Gastrocnemius medialis (tissue), 4 donors: ENCODE results near the gene ARHGAP6. TPM values are rescaled to one million over a fixed set of nuclear protein-coding genes. Genes with fewer than 3 reads are reported as not detected.

Experiments used
- ATAC-seq, 2 donors: fragments of 150-250 bp; one replicate each; pipeline ENCODE4 v1.9.1; 2016
- DNase-seq, 2 donors: peaks; one replicate each; pipeline ENCODE4 v3.0.0-alpha.2; 2019
- H3K27ac ChIP-seq, 4 donors: fragments of 200-600 bp; sonication (generic); 1 replicate in 1 of 4; 2 replicates in 3 of 4; pipeline ENCODE4 v1.5.1; 2016 to 2018; ENCODE audit warnings: mild to moderate bottlenecking in 2 of 4, moderate library complexity in 1 of 4
- H3K27me3 ChIP-seq, 3 donors: fragments of 200-600 bp; sonication (generic) in 2 of 3; 1 replicate in 1 of 3; 2 replicates in 2 of 3; pipeline versions ENCODE4 v1.5.1 to v1.6.0; 2016 to 2019; ENCODE audit warnings: mild to moderate bottlenecking in 1 of 3, moderate library complexity in 1 of 3
- H3K36me3 ChIP-seq, 2 donors: fragments of 200-600 bp; sonication (generic) in 1 of 2; one replicate each; pipeline ENCODE4 v1.5.1; 2017 to 2018
- H3K4me1 ChIP-seq, 2 donors: fragments of 200-600 bp; sonication (generic) in 1 of 2; one replicate each; pipeline ENCODE4 v1.5.1; 2016 to 2017; ENCODE audit warnings: mild to moderate bottlenecking in 2 of 2
- H3K4me3 ChIP-seq, 4 donors: fragments of 200-600 bp; sonication (generic) in 3 of 4; 1 replicate in 1 of 4; 2 replicates in 3 of 4; pipeline ENCODE4 v1.5.1; 2016 to 2019; ENCODE audit warnings: mild to moderate bottlenecking in 2 of 4
- H3K9me3 ChIP-seq, 3 donors: fragments of 200-600 bp; sonication (generic) in 2 of 3; 1 replicate in 1 of 3; 2 replicates in 2 of 3; pipeline ENCODE4 v1.5.1; 2016 to 2019
- POLR2A ChIP-seq, 2 donors: fragments of 450-650 bp; IDR thresholded peaks; one replicate each; pipeline ENCODE4 v1.6.1; 2017; ENCODE audit warnings: antibody characterized with exemption in 2 of 2, mild to moderate bottlenecking in 2 of 2, moderate library complexity in 2 of 2
- in situ Hi-C, 4 donors: fragments of 200-750 bp; cut with MboI; loops; one replicate each; pipeline versions ENCODE4 v1.15.0 to v1.8.0; 2017; ENCODE audit warnings: low sequenced_read_pairs in 4 of 4
- intact Hi-C: fragments of 100-400 bp; cut with DNase I; formaldehyde crosslinking; loops from one replicate; pipeline ENCODE4 v1.15.1; 2023; ENCODE audit warnings: low total_unique reads
- total RNA-seq, 4 donors: library from RNA; depleted of rRNA; stranded (reverse); fragments of >200 nt; gene quantifications; one replicate each; pipeline versions ENCODE4 v1.1.0 to v1.2.3, GENCODE V29; 2016
- TF ChIP-seq, protein P1 (sequence below), 5 experiments: fragments of 450-650 bp in 3 of 5; fragments of 200-600 bp in 2 of 5; sonication (generic) in 2 of 5; IDR thresholded peaks in 4 of 5; conservative IDR thresholded peaks in 1 of 5; 1 replicate in 4 of 5; 2 replicates in 1 of 5; pipeline ENCODE4 v1.5.1; 2016 to 2019; ENCODE audit warnings: antibody characterized with exemption in 5 of 5, mild to moderate bottlenecking in 3 of 5, moderate library complexity in 3 of 5

Gene ARHGAP6
- total RNA-seq, 4 donors from 2014 or later, result 10.7 to 18.0 (median 14.9) TPM

DNA sequence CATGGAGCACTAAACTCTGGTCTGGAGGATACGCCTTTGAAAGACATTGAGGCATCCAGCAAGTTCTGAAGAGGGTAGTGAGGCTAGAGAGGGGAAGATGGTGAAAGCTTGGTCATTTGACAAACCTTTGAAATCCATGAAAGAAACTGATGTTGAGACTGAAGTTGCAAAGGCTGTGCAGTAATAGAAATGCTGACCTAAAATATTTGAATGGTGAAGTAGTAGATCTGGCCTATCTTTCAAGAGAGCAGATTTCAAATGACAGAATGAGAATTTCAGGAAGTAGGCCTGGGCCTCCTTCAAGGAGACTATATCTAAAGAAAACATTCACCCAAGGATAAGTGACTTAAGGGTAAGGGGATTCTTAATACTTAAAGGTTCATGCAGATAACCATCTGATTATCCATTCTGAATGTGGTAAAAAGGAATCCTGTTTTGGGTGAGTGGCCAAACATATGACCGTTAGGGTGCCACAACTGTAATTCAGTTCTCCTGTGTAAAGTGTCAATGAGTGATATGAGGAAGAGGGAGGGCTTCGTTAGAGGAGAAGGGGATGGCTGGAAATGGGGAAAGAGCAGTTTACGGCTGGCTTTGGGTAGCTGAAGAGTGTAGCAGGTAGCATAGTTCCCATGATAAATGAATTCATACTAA is 310.3 kb downstream of the ARHGAP6 start:
- Histone ChIP-seq H3K36me3 (no peaks in the 10 kb centered on the region), H3K4me3 (no peak overlapping the region), H3K27ac (no peak overlapping the region), H3K9me3 (no peaks in the 10 kb centered on the region), H3K4me1 (peaks cover 4 to 11% of the 10 kb centered on the region in 2 donors), H3K27me3 (no peaks in the 10 kb centered on the region)
- intact Hi-C loops, result no loop called here
- ATAC-seq (no peak), DNase-seq (no peak)
- in situ Hi-C loops, result no loop called here
- TF ChIP-seq, protein P1, sequence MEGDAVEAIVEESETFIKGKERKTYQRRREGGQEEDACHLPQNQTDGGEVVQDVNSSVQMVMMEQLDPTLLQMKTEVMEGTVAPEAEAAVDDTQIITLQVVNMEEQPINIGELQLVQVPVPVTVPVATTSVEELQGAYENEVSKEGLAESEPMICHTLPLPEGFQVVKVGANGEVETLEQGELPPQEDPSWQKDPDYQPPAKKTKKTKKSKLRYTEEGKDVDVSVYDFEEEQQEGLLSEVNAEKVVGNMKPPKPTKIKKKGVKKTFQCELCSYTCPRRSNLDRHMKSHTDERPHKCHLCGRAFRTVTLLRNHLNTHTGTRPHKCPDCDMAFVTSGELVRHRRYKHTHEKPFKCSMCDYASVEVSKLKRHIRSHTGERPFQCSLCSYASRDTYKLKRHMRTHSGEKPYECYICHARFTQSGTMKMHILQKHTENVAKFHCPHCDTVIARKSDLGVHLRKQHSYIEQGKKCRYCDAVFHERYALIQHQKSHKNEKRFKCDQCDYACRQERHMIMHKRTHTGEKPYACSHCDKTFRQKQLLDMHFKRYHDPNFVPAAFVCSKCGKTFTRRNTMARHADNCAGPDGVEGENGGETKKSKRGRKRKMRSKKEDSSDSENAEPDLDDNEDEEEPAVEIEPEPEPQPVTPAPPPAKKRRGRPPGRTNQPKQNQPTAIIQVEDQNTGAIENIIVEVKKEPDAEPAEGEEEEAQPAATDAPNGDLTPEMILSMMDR (IDR thresholded peaks at IDR 0.05 in 4 of 5, conservative IDR thresholded peaks at IDR 0.05 in 1 of 5), result no peak
- TF ChIP-seq POLR2A (IDR thresholded peaks at IDR 0.05), result no peak

DNA sequence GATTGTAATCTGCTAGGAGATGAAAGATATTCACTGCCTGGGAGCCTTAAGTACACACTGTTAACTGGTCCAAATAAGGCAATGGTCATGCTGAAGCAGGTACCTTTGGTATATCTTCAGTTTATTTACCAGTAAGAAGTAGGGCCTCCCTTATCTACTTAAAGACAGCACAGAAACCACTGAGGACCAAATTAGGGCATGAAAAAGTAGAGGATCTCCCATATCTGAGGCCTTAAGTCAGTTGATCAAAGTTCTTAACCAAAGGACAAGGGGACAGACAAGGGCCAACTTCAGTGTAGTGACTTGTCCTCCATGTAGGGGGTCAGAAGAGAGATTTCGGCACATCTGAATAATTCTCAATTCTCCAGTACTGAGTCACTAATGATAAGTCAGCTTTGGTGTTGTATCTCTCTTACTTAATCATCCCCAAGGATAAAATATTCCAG is 313.4 kb downstream of the ARHGAP6 start:
- H3K4me3 ChIP-seq, result no peak overlapping the region
- in situ Hi-C loops, result no loop called here
- intact Hi-C loops, result no loop called here
- TF ChIP-seq POLR2A (IDR thresholded peaks at IDR 0.05), result no peak
- TF ChIP-seq, protein P1 (IDR thresholded peaks at IDR 0.05 in 4 of 5, conservative IDR thresholded peaks at IDR 0.05 in 1 of 5), result no peak
- H3K27me3 ChIP-seq, result no peaks in the 10 kb centered on the region
- DNase-seq, result no peak
- peaks cover 4 to 11% of the 10 kb centered on the region in 2 donors for H3K4me1 ChIP-seq
- ATAC-seq, result peak in 1 of 2 donors; percentile 28
- H3K36me3 ChIP-seq, result no peaks in the 10 kb centered on the region
- peak overlapping the region; percentile 72 to 84 (median 80) for H3K27ac ChIP-seq
- H3K9me3 ChIP-seq, result no peaks in the 10 kb centered on the region

DNA sequence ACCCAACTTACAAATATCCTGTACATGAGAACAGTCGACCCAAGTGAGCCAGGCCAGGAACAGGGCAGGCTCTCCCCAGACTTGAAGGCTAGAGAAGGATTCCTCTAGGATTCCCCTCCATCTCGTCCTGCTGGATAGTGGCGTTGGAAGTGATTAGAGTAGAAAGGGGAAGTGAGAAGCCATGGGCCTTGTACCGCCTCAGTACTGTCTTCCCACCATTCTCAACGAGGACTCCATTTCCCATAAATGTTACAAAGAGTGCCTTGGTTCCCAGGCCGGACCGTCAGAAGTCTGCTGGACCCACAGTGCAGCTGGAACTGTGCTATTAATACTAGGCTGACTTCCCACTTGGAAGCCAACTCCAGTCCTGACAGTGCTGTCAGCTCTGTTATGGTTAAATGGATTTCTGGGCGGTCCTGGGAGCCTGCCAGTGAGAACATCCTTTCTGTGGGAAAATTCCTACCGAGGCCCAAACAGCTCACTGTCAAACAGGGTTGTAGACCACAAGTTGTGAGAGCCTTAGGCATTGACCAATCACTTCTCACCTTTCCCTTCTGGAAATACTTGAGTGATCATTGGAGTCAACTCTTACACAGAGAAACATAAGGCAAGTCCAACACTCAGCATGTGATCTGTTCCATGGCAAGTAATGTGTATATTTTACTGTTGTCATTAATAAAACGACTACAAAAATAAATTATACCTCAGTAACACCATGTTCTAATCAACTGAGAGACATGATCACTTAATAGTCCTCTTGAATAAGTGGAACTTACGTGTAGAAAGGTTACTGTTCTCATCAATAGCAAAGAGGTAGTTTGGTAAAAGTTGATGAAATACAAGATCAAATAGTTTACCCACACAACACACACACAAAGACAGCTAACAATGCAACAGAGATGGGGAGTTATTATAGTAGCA is 314.1 kb downstream of the ARHGAP6 start:
- TF ChIP-seq, protein P1 (IDR thresholded peaks at IDR 0.05 in 4 of 5, conservative IDR thresholded peaks at IDR 0.05 in 1 of 5), result no peak
- TF ChIP-seq POLR2A (IDR thresholded peaks at IDR 0.05), result peak; percentile 31 to 48
- in situ Hi-C loops (no loop called here), intact Hi-C loops (no loop called here)
- Histone ChIP-seq H3K27ac (peak overlapping the region; percentile 72 to 84 (median 80)), H3K36me3 (no peaks in the 10 kb centered on the region), H3K9me3 (no peaks in the 10 kb centered on the region), H3K4me1 (peaks cover 4 to 11% of the 10 kb centered on the region in 2 donors), H3K27me3 (no peaks in the 10 kb centered on the region), H3K4me3 (peak overlapping the region; percentile 32 to 47 (median 42))
- ATAC-seq (peak; percentile 83 to 87), DNase-seq (peak; percentile 34 to 71)

DNA sequence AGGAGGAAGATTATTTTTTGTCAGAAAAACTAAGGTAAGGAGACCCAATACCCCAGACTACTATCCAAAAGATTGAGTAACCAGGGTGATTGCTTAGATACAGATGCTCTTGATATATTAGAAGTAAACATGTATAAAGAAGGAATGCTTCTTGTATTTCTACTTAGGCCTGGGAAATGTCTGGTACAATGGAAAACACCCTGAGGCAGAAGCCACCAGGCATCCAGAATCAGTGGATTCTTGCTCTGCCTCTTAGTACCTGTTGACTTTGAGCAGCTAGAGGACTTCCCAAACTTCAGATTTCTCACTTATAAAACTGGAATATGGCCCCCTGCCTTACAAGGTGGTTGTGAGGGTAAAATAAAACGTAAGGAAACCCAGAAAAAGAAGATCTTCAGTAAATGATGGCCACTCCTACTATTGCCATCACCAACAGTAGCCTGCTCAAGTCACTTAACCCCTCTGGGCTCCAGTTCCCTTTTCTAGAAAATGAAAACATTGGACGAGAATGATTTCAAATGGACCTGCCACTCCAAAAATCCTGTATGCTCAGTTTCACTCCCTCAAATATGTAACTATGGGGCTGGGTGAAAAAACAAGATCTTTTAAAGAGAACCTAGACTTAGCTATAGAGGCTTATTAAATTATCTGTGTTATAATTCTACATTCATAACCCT is 315.9 kb downstream of the ARHGAP6 start:
- ATAC-seq, result no peak
- peak overlapping the region; percentile 9 to 47 (median 42) for H3K4me3 ChIP-seq
- TF ChIP-seq, protein P1 (IDR thresholded peaks at IDR 0.05 in 4 of 5, conservative IDR thresholded peaks at IDR 0.05 in 1 of 5), result no peak
- TF ChIP-seq POLR2A (IDR thresholded peaks at IDR 0.05), result no peak
- H3K27ac ChIP-seq, result peak overlapping the region; percentile 72 to 84 (median 80)
- H3K36me3 ChIP-seq, result no peaks in the 10 kb centered on the region
- in situ Hi-C loops (no loop called here), intact Hi-C loops (loop anchor here (10.0 kb wide), 1 partner anchor 85 kb away; no protein-coding TSS in a partner anchor)
- DNase-seq, result no peak
- peaks cover 4 to 11% of the 10 kb centered on the region in 2 donors for H3K4me1 ChIP-seq
- no peaks in the 10 kb centered on the region for H3K9me3 ChIP-seq
- no peaks in the 10 kb centered on the region for H3K27me3 ChIP-seq
